Cardiac muscle cell (in vitro differentiated cells and primary cell): ENCODE results near the gene TSPAN9. TPM values are rescaled to one million over a fixed set of nuclear protein-coding genes. Genes with fewer than 3 reads are reported as not detected.

Experiments used
- DNase-seq, 2 donors: peaks; one replicate each; pipeline versions ENCODE4 v3.0.0 to v3.0.0-alpha.2; 2010 to 2017; ENCODE audit warnings: low read depth in 1 of 2, low spot score in 1 of 2
- H3K27ac ChIP-seq: fragments of 200-600 bp; sonication (generic); 2 replicates; pipeline ENCODE4 v1.5.1; 2016
- H3K27me3 ChIP-seq: fragments of 200-600 bp; sonication (generic); 2 replicates; pipeline ENCODE4 v1.6.0; 2016; ENCODE audit warnings: control low read depth
- H3K36me3 ChIP-seq: fragments of 200-600 bp; sonication (generic); 2 replicates; pipeline ENCODE4 v1.5.1; 2016; ENCODE audit warnings: control low read depth
- H3K4me1 ChIP-seq: fragments of 200-600 bp; sonication (generic); 2 replicates; pipeline ENCODE4 v1.8.1; 2017; ENCODE audit warnings: low read depth, mild to moderate bottlenecking, mixed run types
- H3K4me3 ChIP-seq: fragments of 200-600 bp; sonication (generic); 2 replicates; pipeline ENCODE4 v1.5.1; 2016; ENCODE audit warnings: mild to moderate bottlenecking
- H3K9me3 ChIP-seq: fragments of 200-600 bp; sonication (generic); 2 replicates; pipeline ENCODE4 v1.5.1; 2017; ENCODE audit warnings: low read depth, mild to moderate bottlenecking, control low read depth
- polyA plus RNA-seq: library from polyadenylated mRNA; unstranded; fragments of >200 nt; fragmentation: Nextera tagmentation; extraction: Ambion mirVana; gene quantifications from 2 replicates; pipeline ENCODE4 v1.2.1, GENCODE V29; 2016
- total RNA-seq: library from RNA; depleted of rRNA; stranded (reverse); fragments of >200 nt; gene quantifications from 2 replicates; pipeline ENCODE4 v1.2.3, GENCODE V29; 2016
- TF ChIP-seq, protein P1 (sequence below): IDR thresholded peaks from 2 replicates; pipeline ENCODE4 v1.5.1; 2012; ENCODE audit warnings: low read depth, mild to moderate bottlenecking, low read length

The TSPAN9 gene
- total and polyA plus RNA-seq, 2 experiments from 2014 or later, result 13.3 to 199 TPM

- DNase-seq, result peak; percentile 8 to 43
- Histone ChIP-seq H3K4me1 (no peaks in the 10 kb centered on the region), H3K9me3 (no peaks in the 10 kb centered on the region), H3K36me3 (no peaks in the 10 kb centered on the region), H3K27me3 (no peaks in the 10 kb centered on the region), H3K4me3 (no peak overlapping the region), H3K27ac (no peak overlapping the region)
- TF ChIP-seq, protein P1, sequence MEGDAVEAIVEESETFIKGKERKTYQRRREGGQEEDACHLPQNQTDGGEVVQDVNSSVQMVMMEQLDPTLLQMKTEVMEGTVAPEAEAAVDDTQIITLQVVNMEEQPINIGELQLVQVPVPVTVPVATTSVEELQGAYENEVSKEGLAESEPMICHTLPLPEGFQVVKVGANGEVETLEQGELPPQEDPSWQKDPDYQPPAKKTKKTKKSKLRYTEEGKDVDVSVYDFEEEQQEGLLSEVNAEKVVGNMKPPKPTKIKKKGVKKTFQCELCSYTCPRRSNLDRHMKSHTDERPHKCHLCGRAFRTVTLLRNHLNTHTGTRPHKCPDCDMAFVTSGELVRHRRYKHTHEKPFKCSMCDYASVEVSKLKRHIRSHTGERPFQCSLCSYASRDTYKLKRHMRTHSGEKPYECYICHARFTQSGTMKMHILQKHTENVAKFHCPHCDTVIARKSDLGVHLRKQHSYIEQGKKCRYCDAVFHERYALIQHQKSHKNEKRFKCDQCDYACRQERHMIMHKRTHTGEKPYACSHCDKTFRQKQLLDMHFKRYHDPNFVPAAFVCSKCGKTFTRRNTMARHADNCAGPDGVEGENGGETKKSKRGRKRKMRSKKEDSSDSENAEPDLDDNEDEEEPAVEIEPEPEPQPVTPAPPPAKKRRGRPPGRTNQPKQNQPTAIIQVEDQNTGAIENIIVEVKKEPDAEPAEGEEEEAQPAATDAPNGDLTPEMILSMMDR, result no peak
Observed at GRCh38 chr12:3046441-3047200, 30.6 kb upstream of the TSPAN9 start.

GRCh38 chr12:3047961-3048360, 29.2 kb upstream of the TSPAN9 start:
- no peaks in the 10 kb centered on the region for H3K27me3 ChIP-seq
- DNase-seq, result no peak
- H3K27ac ChIP-seq, result no peak overlapping the region
- H3K9me3 ChIP-seq, result no peaks in the 10 kb centered on the region
- TF ChIP-seq, protein P1, result no peak
- no peaks in the 10 kb centered on the region for H3K4me1 ChIP-seq
- H3K36me3 ChIP-seq, result no peaks in the 10 kb centered on the region
- no peak overlapping the region for H3K4me3 ChIP-seq

GRCh38 chr12:3048540-3048939, 28.6 kb upstream of the TSPAN9 start:
- Histone ChIP-seq H3K9me3 (no peaks in the 10 kb centered on the region), H3K27ac (no peak overlapping the region), H3K4me1 (no peaks in the 10 kb centered on the region), H3K4me3 (no peak overlapping the region), H3K36me3 (no peaks in the 10 kb centered on the region), H3K27me3 (no peaks in the 10 kb centered on the region)
- DNase-seq, result no peak
- TF ChIP-seq, protein P1, result no peak

DNA sequence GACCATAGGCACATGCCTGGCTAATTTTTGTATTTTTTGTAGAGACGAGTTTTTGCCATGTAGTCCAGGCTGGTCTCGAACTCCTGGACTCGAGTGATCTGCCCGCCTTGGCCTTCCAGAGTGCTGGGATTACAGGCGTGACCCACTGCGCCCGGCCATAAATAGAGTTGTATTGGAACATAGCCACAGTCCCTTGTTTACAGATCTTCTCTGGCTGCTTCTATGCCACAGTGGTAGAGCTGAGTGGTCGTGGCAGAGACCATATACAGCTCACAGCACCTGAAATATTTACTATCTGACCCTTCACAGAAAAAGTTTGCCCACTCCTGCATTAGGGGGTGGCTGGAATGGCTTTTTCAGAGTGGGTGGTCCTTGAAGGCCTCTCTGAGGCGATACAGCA, 28.0 kb upstream of the TSPAN9 start:
- Histone ChIP-seq H3K27ac (no peak overlapping the region), H3K4me1 (no peaks in the 10 kb centered on the region), H3K4me3 (no peak overlapping the region), H3K9me3 (no peaks in the 10 kb centered on the region), H3K36me3 (no peaks in the 10 kb centered on the region), H3K27me3 (no peaks in the 10 kb centered on the region)
- no peak for DNase-seq
- TF ChIP-seq, protein P1, result no peak

GRCh38 chr12:3049611-3050249, 27.4 kb upstream of the TSPAN9 start:
- TF ChIP-seq, protein P1, result no peak
- DNase-seq, result no peak
- H3K27me3 ChIP-seq, result no peaks in the 10 kb centered on the region
- no peaks in the 10 kb centered on the region for H3K9me3 ChIP-seq
- no peak overlapping the region for H3K4me3 ChIP-seq
- no peaks in the 10 kb centered on the region for H3K4me1 ChIP-seq
- no peaks in the 10 kb centered on the region for H3K36me3 ChIP-seq
- H3K27ac ChIP-seq, result no peak overlapping the region
